Lower lobe of right lung (tissue), 2 donors: ENCODE results near the gene MARCO. TPM values are rescaled to one million over a fixed set of nuclear protein-coding genes. Genes with fewer than 3 reads are reported as not detected.

Experiments
- ATAC-seq, 2 donors: fragments of 200-7000 bp; cut with Tn5 transposase; one replicate each; pipeline ENCODE4 v1.9.1; 2020 to 2022; ENCODE audit warnings: mild to moderate bottlenecking in 2 of 2, moderate library complexity in 2 of 2
- DNase-seq: peaks from one replicate; pipeline ENCODE4 v3.0.0-alpha.2; 2020
- H3K27ac ChIP-seq: fragments of 200-600 bp; one replicate; pipeline ENCODE4 v1.8.0; 2022
- H3K27me3 ChIP-seq: fragments of 200-600 bp; one replicate; pipeline ENCODE4 v1.8.0; 2022; ENCODE audit warnings: low read depth
- H3K36me3 ChIP-seq: fragments of 200-600 bp; one replicate; pipeline ENCODE4 v1.8.0; 2022; ENCODE audit warnings: mild to moderate bottlenecking
- H3K4me1 ChIP-seq: fragments of 200-600 bp; one replicate; pipeline ENCODE4 v1.8.0; 2022
- H3K4me3 ChIP-seq: fragments of 200-600 bp; one replicate; pipeline ENCODE4 v1.8.0; 2022; ENCODE audit warnings: mild to moderate bottlenecking
- H3K9me3 ChIP-seq: fragments of 200-600 bp; one replicate; pipeline ENCODE4 v1.8.0; 2022
- CTCF ChIP-seq: fragments of 200-600 bp; IDR thresholded peaks from one replicate; pipeline ENCODE4 v1.8.0; 2022; ENCODE audit warnings: antibody characterized with exemption, mild to moderate bottlenecking
- intact Hi-C: fragments of 100-400 bp; cut with DNase I; formaldehyde crosslinking; loops from one replicate; pipeline ENCODE4 v1.11.0; 2022
- total RNA-seq: library from RNA; stranded (reverse); fragmentation: NEBNext Ultra II Directional; extraction: Animal tissue kit (Norgen Biotek cat#: 25700); gene quantifications from one replicate; pipeline ENCODE4 v1.2.1, GENCODE V29; 2021
- donor health status: DM: no; HTN: yes; CAD: no; lungs with severe emphysema.

The MARCO gene
- total RNA-seq, 1 donor from 2014 or later, result 491 TPM

- intact Hi-C loops, result no loop called here
- no peak overlapping the region for H3K4me3 ChIP-seq
- no peak for TF ChIP-seq CTCF
- H3K27ac ChIP-seq, result no peak overlapping the region
- no peaks in the 10 kb centered on the region for H3K4me1 ChIP-seq
- DNase-seq (no peak), ATAC-seq (no peak)
- H3K36me3 ChIP-seq, result no peaks in the 10 kb centered on the region
- peaks cover 8% of the 10 kb centered on the region for H3K27me3 ChIP-seq
- H3K9me3 ChIP-seq, result no peaks in the 10 kb centered on the region
Observed at GRCh38 chr2:118978064-118978463, 36.1 kb downstream of the MARCO start.

- intact Hi-C loops, result no loop called here
- H3K27me3 ChIP-seq, result peaks cover 7% of the 10 kb centered on the region
- DNase-seq, result no peak
- H3K27ac ChIP-seq, result no peak overlapping the region
- H3K36me3 ChIP-seq, result no peaks in the 10 kb centered on the region
- H3K9me3 ChIP-seq, result no peaks in the 10 kb centered on the region
- H3K4me3 ChIP-seq, result no peak overlapping the region
- no peaks in the 10 kb centered on the region for H3K4me1 ChIP-seq
- no peak for ATAC-seq
- TF ChIP-seq CTCF, result no peak
Observed at GRCh38 chr2:118979152-118979861, 37.3 kb downstream of the MARCO start.

GRCh38 chr2:118980022-118980421 lies 38.0 kb downstream of the MARCO start:
- no peak overlapping the region for H3K27ac ChIP-seq
- no peaks in the 10 kb centered on the region for H3K36me3 ChIP-seq
- DNase-seq (no peak), ATAC-seq (no peak)
- H3K4me3 ChIP-seq, result no peak overlapping the region
- intact Hi-C loops, result no loop called here
- no peak for TF ChIP-seq CTCF
- H3K9me3 ChIP-seq, result no peaks in the 10 kb centered on the region
- no peaks in the 10 kb centered on the region for H3K27me3 ChIP-seq
- H3K4me1 ChIP-seq, result no peaks in the 10 kb centered on the region

GRCh38 chr2:118980573-118980972 lies 38.6 kb downstream of the MARCO start:
- no peaks in the 10 kb centered on the region for H3K4me1 ChIP-seq
- ATAC-seq, result no peak
- no peaks in the 10 kb centered on the region for H3K27me3 ChIP-seq
- no peak overlapping the region for H3K27ac ChIP-seq
- no peaks in the 10 kb centered on the region for H3K36me3 ChIP-seq
- no peak overlapping the region for H3K4me3 ChIP-seq
- DNase-seq, result no peak
- no peaks in the 10 kb centered on the region for H3K9me3 ChIP-seq
- intact Hi-C loops, result no loop called here
- no peak for TF ChIP-seq CTCF

GRCh38 chr2:118981632-118982031 lies 39.6 kb downstream of the MARCO start:
- no peak for ATAC-seq
- Histone ChIP-seq H3K4me1 (no peaks in the 10 kb centered on the region), H3K9me3 (no peaks in the 10 kb centered on the region), H3K27me3 (no peaks in the 10 kb centered on the region), H3K27ac (no peak overlapping the region), H3K36me3 (no peaks in the 10 kb centered on the region), H3K4me3 (no peak overlapping the region)
- intact Hi-C loops, result no loop called here
- DNase-seq, result no peak
- TF ChIP-seq CTCF, result no peak
